Nephron (organoid): Measurements from ENCODE around the gene PRKG1.

Experiments used
- H3K27ac Mint-ChIP-seq, 3 experiments: 2 replicates each; pipeline ENCODE4 v1.8.0; 2020; ENCODE audit warnings: mixed read lengths in 3 of 3, mild to moderate bottlenecking in 2 of 3, moderate library complexity in 1 of 3
- H3K27me3 Mint-ChIP-seq: 2 replicates; pipeline ENCODE4 v1.8.0; 2021; ENCODE audit warnings: low read depth, mild to moderate bottlenecking, moderate library complexity, mixed read lengths
- H3K36me3 Mint-ChIP-seq: 2 replicates; pipeline ENCODE4 v1.8.0; 2020; ENCODE audit warnings: low read depth, mixed read lengths
- H3K4me1 Mint-ChIP-seq: 2 replicates; pipeline ENCODE4 v1.8.0; 2020; ENCODE audit warnings: mixed read lengths
- H3K4me3 Mint-ChIP-seq, 3 experiments: 2 replicates each; pipeline ENCODE4 v1.8.0; 2020; ENCODE audit warnings: mild to moderate bottlenecking in 3 of 3, mixed read lengths in 3 of 3, moderate library complexity in 2 of 3
- H3K9me3 Mint-ChIP-seq: 2 replicates; pipeline ENCODE4 v1.8.0; 2020; ENCODE audit warnings: mixed read lengths
- TF ChIP-seq, protein P1 (sequence below), 3 experiments: fragments of 200-600 bp; sonication (generic); IDR thresholded peaks; one replicate each; pipeline ENCODE4 v1.5.0; 2021; ENCODE audit warnings: antibody characterized with exemption in 3 of 3; ENCODE audit not compliant: unreplicated experiment in 3 of 3

PRKG1 gene

DNA sequence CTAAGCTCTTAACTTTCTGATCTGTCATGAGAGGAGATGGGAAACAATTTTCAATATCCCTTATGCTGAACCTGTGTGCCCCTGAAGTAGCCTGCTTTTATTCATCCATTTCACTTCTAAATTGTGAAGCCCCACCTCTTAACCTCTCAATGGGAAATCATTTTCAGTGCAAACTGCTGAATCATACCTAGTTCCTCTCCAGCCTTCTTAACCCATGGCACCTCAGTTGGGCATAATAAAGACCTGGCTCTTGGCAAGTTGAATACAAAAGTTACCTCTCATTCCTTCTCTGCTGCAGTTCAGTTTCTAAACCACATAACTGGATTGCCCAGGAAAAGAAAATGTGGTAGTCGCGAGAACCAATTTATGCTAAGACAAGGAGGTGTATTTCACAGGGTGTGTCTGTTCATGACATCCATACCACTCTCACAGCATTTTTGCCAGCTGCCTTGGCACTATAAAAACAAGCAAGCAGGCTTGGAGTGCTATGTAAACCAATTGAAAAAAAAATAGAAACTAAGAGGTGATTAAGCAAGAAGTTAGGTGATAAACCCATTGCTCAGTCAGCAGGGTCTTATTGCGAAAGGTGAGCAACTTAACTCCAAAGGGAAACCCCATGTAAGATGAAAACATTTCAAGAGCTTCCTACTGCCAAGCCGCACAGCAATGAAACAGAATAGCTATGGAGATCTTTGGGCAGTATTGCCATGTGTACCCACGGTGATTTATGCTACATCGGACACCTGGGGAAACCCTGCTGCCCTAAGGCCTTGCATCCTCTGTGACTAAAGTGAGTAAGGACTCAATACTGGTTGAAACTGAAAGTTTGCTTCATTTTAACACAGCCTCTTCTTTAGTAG, 1182.8 kb downstream of the PRKG1 start:
- Mint-ChIP-seq H3K27ac (no peak overlapping the region), H3K9me3 (no peaks in the 10 kb centered on the region), H3K36me3 (no peaks in the 10 kb centered on the region), H3K4me3 (no peak overlapping the region), H3K27me3 (no peaks in the 10 kb centered on the region), H3K4me1 (peaks cover 19% of the 10 kb centered on the region)
- TF ChIP-seq, protein P1, sequence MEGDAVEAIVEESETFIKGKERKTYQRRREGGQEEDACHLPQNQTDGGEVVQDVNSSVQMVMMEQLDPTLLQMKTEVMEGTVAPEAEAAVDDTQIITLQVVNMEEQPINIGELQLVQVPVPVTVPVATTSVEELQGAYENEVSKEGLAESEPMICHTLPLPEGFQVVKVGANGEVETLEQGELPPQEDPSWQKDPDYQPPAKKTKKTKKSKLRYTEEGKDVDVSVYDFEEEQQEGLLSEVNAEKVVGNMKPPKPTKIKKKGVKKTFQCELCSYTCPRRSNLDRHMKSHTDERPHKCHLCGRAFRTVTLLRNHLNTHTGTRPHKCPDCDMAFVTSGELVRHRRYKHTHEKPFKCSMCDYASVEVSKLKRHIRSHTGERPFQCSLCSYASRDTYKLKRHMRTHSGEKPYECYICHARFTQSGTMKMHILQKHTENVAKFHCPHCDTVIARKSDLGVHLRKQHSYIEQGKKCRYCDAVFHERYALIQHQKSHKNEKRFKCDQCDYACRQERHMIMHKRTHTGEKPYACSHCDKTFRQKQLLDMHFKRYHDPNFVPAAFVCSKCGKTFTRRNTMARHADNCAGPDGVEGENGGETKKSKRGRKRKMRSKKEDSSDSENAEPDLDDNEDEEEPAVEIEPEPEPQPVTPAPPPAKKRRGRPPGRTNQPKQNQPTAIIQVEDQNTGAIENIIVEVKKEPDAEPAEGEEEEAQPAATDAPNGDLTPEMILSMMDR (IDR thresholded peaks at IDR 0.05; ENCODE audit: unreplicated experiment in 3 of 3) = no peak

DNA sequence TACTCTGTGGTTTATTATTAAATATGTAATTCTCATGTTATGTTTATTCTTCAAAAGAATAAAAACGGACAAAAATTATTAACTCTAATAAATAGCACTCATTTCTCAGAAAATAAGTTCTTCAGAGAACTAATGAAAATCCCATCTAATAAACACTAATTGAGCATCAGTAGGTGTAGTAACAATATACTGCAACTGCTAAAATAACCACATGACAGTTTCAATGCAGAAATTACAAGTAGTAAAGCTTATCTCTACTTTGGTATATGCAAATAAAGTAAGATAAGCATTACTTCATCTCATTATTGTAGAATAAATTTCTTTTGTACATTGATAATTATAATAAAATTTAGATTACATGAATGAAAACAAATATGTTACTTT, 1183.4 kb downstream of the PRKG1 start:
- Mint-ChIP-seq H3K4me3 (no peak overlapping the region), H3K9me3 (no peaks in the 10 kb centered on the region), H3K27me3 (no peaks in the 10 kb centered on the region), H3K36me3 (no peaks in the 10 kb centered on the region), H3K4me1 (peaks cover 19% of the 10 kb centered on the region), H3K27ac (no peak overlapping the region)
- TF ChIP-seq, protein P1 (IDR thresholded peaks at IDR 0.05; ENCODE audit: unreplicated experiment in 3 of 3) = no peak

DNA sequence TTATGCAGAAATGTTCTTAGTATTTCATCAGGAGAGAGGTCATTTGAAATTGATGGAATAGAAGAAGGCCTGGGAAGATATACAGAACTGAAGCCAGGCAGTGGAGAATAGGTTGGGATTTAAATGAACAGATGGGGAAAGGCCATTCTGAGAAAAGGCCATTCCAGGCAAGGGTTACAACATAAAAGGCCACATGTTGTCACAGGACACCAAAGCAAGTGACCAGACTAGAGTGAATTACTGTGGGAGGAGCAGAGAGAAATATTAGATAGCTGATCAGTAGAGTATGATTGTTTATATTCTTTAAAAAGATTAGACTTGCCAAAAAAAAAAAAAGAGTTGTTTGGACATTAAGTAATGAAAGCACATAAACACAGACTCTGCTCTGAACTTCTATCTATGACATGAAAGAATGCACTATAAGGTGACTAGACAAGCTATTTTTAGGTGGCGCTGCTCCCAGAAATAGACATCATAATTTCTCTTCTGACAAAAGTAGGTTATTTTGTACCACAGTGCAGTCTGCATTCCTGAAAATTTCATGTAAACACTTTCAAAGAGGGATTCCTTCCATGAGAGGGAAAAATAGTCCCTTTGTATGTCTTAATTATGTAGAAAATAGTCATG, 1184.6 kb downstream of the PRKG1 start:
- Mint-ChIP-seq H3K4me3 (peak overlapping the region in 1 of 3 experiments; percentile 4), H3K4me1 (peaks cover 19% of the 10 kb centered on the region), H3K27ac (no peak overlapping the region), H3K9me3 (no peaks in the 10 kb centered on the region), H3K27me3 (no peaks in the 10 kb centered on the region), H3K36me3 (no peaks in the 10 kb centered on the region)
- TF ChIP-seq, protein P1 (IDR thresholded peaks at IDR 0.05; ENCODE audit: unreplicated experiment in 3 of 3) = no peak

DNA sequence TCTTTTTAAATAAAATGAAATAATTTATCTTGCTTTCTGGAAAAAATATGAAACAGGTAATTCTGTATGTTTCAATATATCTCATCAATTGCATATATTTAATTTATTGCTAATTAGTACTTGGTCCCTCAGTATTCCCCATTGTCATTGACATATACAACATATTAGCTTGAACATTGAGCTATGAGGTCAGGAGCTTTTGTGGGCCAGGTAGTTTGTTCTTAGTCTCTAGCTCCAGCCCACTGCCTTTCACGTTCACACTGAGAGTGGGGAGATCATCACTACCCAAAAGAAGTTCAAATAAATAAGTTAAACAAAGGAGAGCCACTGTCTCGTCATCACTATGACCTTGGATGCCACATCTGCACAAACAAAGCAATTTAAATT, 1185.1 kb downstream of the PRKG1 start:
- Mint-ChIP-seq H3K4me1 (peaks cover 19% of the 10 kb centered on the region), H3K27ac (no peak overlapping the region), H3K4me3 (no peak overlapping the region), H3K27me3 (no peaks in the 10 kb centered on the region), H3K36me3 (no peaks in the 10 kb centered on the region), H3K9me3 (no peaks in the 10 kb centered on the region)
- TF ChIP-seq, protein P1 (IDR thresholded peaks at IDR 0.05; ENCODE audit: unreplicated experiment in 3 of 3) = no peak

DNA sequence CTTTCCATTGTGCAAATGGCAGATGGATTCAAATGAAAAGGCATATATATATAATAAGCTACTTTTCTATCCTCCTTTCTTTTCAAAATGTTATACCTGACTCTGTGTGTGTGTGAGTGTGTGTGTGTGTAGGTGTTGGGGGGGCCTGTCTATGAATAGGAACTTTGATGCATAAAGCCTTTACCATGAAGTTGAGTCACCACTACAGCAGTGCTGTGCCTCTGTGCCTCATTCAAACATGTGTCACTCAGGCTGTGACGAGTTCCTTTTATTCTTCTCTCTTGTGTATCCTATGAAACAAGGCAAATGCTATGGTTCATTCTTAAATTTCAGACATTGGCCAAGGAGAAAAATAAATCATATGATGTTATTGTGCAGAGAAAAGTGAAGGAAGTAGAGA, 1187.1 kb downstream of the PRKG1 start:
- H3K36me3 Mint-ChIP-seq = no peaks in the 10 kb centered on the region
- TF ChIP-seq, protein P1 (IDR thresholded peaks at IDR 0.05; ENCODE audit: unreplicated experiment in 3 of 3) = no peak
- no peaks in the 10 kb centered on the region for H3K9me3 Mint-ChIP-seq
- H3K4me3 Mint-ChIP-seq = no peak overlapping the region
- peaks cover 15% of the 10 kb centered on the region for H3K4me1 Mint-ChIP-seq
- no peaks in the 10 kb centered on the region for H3K27me3 Mint-ChIP-seq
- H3K27ac Mint-ChIP-seq = no peak overlapping the region
